Activated T-cell treated with anti-CD3 and anti-CD28 coated beads for 48 hours (primary cell): ENCODE results near the gene FOXP4.

Experiments used
- DNase-seq: peaks from one replicate; pipeline ENCODE4 v3.0.0-alpha.2; 2020; ENCODE audit warnings: low read depth

The FOXP4 gene

DNA sequence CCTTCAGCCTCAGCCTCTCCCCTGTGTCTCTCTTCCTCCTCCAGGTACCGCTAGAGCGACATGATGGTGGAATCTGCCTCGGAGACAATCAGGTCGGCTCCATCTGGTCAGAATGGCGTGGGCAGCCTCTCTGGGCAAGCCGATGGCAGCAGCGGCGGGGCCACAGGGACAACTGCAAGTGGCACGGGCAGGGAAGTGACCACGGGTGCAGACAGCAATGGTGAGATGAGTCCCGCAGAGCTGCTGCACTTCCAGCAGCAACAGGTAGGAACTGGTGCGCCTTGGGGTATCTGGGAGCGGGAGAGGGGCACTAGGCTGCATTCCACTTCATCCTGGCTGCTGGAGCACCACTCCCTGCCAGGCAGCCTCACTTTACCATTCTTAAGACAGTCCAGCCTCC lies 19.5 kb downstream of the FOXP4 start:
- DNase-seq = no peak

DNA sequence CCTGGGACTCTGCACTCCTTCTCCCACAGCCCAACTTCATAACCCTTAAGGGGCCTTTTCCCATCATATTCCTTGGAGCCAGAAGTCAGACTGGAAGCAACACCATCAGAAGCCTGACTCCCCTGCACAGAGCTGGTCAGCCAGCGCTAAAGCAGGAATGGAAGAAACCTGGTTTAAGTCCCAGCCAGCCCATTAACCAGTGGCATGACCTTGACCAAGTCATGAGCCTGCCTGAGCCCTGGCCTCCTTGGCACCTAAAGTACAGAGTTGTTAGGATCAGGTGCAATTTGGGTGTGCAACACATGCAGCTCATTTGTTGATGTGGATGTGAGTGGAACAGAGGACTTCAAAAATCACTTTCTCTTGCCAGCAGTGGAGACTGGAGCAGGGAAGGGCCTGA lies 20.8 kb downstream of the FOXP4 start:
- no peak for DNase-seq

DNA sequence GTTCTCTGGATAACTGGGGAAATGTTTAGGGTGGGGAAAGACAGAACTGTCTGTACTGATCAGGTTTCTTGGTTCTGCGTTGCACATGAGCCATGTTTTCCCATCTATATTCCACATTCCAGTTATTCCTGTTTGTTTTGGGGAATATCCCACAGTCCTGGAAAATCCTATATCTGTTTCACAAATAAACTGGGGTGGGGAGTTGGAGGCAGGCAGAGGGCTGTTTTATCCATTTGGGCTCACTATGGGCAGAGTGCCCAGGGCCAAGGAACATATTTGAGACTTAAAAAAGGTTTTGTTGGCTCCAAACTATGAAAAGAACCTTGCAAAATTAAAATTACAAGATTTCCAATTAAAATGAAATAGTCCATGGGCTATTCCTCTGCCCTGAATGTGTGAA lies 21.5 kb downstream of the FOXP4 start:
- DNase-seq = no peak

DNA sequence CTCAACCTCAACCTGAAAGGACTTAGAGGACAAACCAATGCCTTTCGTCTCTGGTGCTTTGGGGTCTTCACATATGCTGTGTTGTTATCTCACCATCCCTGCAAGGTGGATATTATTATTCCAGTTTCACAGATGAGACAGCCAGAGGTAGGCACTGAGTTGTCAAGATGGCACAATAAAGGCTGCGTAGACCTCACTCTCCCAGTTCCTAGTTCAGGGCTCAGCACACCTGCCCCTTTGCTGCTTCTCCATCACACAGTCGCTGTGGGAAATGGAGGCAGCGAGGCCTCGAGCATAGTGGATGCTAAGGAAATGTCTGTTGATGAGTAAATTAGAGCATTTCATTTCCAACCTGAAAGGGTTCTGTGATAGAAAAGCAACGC lies 22.0 kb downstream of the FOXP4 start:
- DNase-seq = no peak

DNA sequence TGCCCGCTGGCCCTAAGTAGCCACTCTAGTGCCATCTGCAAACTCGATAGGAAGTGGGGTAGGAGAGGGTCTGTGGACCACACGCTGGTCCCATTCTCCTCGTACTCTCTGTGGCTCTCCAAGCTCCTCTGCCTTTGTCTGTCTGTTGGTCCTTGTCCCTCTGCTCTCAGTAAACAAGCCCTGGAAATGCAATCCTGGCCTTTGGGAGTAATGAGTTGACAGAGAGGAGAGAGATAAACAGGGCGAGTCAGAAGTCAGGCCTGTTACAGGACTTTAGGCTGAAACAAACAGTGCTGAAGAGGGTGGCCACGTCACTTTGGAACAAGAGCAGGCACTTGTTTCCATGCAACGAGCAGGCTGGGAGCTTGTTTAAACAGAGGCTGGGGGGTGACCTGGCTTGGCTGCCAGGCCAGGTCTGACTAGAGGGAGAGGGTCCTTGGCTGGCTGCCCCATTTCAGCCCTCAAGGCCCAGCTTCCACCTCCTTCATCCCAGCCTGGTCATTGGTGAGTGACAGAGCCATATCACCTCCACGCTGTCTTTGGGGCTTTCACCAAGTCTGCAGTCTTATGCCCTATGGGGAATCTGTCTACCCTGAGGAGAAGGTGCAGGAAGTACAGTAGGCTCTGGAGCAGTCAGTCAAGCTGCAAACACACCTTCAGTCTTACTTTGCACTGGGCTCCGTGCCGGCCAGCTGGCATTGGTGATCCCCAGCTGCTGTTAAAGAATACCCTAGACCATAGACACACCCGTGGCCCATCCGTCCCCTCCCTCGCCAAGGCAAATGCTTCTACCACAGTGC lies 22.6 kb downstream of the FOXP4 start:
- no peak for DNase-seq

DNA sequence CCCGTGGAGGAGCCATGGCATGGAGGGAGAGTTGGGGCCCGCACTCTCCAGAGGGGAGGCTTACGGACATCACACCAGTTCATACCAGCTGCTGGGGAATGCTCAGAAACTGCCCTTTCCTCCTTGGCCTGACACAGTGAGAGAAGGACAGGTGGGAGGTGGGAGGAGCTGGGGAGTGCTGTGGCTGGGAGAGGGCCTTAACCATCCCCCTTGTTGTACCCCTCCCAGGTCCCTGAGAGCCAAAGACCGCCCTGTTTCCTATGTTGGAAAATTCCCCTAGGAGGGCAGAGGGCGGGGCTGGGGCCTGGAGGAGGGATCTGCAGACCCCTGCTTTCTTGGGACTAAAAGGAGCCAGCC lies 24.1 kb downstream of the FOXP4 start:
- DNase-seq = no peak

DNA sequence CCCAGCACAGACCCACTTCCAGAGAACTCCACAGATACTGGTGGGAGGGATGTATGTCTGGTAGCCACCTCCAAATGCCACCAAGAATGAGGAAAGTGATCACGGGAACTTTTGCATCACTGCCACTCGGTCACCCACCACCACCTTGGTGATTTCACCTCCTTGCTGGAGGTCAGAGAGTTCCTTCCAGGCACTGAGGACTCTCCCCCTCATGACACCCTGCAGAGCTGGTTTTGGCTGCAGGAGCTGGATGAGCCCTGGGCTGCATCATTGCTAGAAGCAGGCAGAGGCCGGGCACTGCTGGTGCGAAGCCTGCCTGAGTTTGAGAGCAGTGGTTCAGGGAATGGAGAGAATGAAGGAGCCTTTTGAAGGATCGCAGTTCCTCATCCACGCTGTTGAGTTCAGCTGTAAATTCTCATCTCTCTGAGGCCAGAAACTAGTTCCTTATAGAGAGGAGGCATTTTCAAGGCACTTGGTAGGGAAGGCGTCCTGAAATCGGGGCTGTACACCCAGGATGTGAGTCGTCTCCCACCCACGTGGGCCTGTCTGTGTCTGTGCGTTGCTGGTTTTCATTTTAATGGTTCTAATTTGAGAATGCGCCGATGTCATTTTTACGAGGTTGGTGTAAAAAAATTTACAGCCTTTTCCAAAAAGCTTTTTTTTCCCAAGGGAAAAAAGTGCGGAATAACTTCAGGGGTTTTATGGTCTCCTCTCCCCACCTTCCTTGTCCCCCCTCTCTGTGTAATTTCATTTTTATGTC lies 25.0 kb downstream of the FOXP4 start:
- DNase-seq = no peak

DNA sequence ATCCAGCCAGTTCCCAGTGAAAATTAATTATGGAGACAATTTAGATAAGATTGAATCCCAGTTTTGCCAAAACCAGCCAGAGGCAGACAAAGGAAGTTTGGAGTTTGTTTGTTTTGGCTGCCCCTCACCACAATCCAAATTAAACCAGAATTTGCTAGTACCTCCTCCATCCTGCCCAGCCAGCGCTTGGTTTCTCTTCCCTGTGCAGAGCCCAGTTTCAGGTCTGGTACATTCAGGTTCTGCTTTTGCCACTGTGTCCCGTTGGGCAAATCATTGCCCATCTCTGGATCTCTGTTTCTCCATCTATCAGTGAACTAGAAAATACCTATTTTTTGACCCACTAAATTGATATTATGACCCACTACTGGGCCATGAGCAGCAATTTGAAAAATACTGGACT lies 26.4 kb downstream of the FOXP4 start:
- no peak for DNase-seq

DNA sequence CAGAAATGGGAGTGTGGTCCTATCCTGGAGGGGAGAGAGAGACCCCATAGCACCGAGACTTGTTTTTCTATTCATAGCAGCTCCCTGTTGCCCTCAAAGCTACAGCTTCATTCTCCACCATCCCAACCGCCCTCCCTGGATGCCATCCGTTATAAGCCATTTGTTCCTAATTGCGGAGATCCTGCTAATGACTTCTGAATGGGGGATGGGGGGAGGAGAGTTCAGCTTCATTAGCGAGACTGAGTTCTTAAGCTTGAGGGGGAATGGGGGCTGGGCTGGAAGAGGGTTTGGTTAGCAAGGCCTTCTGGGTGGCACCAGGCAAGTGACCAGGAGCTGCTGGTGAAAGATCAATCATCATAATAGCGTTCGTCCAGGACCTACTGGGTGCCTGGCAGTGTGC lies 27.1 kb downstream of the FOXP4 start:
- DNase-seq = no peak

DNA sequence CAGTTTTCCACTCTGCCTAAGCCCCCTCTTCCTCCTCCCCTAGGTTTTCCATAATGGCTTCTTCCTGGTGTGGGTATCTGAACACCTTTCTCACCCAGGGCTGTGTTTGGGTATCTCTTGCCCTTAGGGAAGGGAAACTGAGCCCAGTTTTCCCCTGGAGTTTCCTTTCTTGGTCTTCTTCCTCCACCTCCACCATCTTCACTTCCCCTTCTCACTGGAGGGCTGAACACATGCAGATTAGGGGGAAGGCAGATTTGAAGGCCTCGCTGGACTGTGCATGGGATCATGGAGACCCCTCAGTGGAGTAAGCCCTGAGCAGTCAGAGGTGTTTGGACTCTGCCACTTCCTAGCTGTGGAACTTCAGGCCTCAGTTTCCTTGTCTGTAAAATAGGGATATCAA lies 27.8 kb downstream of the FOXP4 start:
- DNase-seq = no peak

DNA sequence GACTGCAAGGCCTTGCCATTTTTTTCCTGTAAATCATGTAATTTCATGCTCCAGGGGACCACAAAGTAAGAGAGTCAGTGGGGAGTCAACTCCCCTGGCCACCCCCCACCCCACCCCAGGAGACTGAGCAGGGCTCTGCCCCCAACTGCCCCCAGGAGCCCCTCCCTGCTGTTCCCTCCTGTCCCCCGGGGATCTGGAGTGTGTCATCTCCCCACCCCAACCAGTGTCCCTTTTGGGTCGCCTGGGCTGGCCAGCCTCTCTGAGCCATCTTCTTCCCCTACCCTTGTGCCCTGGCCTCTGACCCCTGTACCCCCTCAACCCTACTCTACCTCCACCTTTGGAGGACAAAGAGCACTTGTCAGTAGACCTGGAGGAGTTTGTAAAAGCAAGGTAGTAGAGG lies 29.4 kb downstream of the FOXP4 start:
- DNase-seq = no peak

DNA sequence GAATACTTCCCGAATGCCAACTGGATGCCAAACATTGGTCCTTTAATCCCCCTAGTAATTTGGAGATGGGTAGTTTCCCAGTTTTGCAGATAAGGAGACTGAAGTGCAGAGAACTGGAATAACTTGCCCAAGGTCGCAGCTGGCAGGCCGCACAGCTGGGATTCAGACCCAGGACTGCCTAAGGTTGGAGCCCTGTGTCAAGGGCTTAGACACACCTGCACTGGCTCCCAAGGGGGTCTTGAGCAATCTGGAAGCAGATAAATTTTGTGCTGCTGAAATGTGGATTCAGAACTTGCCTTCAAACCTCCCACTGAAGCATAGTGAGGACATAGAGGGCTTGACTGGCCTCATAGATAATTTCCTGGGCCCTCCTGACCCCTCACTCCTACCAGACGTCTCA lies 30.5 kb downstream of the FOXP4 start:
- DNase-seq = no peak

DNA sequence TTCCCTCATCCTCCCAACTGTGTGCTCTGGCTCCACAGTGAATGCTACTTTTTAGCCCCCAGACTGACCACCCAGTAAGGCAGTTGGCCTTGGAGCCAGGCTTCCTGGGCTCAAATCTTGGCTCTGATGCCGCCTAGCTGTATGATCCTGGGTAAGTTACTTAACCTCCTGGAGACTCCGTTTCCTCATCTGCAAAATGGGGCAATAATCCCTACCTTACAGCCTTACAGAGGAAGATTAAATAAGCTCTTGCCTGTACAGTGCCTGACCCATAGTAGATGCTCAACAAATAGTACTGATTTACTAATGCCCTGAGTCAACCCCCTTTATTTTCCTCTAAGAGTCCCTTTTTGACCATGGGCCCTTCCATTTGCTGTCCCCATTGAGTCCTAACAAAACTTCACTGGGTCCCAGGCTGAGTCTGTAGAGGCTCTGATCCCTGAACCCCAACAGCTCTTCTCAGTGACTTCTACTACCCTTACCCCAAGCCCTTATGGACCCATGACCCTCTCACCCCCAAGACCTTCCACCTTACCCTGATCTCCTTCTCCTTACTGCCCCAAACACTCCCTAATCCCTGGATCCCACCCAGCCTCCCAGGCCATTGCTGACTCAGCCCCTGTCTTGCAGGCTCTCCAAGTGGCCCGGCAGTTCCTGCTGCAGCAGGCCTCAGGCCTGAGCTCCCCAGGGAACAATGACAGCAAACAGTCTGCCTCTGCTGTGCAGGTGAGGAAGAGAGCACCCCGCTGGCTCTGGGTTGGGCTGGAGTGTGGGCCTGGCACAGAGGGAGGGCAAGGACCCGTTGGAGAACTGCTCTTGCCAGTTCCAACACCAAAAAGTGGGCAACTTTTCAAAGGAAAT lies 31.4 kb downstream of the FOXP4 start:
- no peak for DNase-seq

DNA sequence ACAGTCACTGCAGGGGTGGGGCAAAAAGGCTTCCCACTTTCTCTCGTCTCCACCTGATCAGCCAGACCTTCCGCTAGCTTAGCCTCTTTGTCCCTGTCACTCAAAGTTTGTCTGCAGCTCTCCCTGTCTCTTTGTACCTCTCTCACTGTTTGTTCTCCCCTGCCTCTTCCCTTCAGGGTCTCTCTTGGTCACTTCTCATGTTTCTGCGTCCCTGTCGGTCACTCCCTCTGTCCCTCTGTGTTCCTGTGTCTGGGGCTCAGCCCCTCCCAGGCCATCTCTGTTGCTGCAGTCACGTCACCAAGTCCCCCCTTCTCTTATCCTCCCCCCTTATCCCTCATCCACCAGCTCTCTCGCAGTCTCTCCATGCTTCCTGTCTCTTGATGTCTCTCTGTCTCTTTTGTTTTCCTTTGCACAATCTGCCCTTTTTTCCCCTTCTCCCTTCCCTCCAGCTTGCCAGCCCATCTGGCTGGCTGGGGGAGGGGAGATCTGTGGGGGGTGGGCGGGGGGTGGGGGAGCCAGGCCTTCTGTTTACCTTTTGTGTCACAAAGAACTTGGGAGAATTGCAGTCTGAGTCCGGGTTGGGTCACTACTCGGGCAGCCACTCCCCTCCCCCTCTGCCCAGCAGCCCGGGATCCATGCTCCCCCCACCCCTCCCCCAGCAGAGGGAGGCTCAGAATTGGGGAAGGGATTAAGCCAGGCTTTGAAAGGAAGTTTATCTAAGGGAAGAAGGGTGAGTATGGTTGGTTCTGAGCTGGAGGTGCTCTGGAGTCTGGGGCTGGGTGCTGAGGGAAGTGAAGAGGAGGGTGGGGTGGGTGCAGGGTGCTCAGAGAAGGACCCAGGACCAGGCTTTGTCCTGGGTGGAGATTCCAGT lies 32.3 kb downstream of the FOXP4 start:
- no peak for DNase-seq

DNA sequence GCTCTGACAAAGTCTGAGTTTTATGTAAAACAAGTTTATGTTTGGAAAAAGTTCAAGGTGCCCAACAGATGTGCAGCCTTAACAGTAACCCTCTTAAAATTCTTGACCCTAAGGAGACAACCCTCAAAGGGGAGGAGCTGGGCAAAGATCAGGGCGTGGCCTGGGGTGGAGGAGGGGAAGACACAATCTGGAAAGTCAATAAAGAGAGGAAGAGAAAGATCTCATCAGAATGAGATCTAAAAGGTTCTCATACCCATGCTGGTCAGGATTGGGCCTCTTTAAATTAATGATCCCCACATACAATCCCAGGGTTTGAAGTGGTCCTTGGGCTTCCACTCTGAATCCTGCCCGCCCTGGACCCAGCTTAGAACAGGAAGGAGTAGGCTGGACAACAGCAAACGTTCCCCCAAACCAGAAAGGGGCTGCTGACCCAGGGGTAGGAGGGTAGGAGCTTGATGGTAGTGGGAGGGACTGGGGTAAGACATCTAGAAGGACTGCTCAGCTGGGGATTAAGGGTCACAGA lies 33.0 kb downstream of the FOXP4 start:
- no peak for DNase-seq

DNA sequence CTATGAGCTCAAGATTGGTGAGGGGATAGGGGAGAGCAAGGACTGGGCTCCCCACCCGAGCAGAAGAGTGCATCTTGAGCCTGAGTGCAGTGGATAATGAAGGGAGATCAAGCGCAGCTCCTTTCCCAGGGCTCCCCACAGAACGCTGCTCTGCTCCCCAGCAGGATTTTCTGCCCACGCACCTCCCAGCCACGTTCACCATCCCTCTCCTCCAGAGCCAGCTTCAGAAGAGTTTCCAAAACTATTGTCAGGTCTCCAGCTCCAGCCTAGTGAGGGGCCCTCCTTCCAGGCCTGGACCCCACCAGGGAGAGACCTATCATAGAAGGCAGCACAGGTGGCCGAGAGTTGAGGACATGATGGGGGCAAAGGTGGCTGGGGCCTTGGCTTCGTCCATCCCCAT lies 34.5 kb downstream of the FOXP4 start:
- no peak for DNase-seq

DNA sequence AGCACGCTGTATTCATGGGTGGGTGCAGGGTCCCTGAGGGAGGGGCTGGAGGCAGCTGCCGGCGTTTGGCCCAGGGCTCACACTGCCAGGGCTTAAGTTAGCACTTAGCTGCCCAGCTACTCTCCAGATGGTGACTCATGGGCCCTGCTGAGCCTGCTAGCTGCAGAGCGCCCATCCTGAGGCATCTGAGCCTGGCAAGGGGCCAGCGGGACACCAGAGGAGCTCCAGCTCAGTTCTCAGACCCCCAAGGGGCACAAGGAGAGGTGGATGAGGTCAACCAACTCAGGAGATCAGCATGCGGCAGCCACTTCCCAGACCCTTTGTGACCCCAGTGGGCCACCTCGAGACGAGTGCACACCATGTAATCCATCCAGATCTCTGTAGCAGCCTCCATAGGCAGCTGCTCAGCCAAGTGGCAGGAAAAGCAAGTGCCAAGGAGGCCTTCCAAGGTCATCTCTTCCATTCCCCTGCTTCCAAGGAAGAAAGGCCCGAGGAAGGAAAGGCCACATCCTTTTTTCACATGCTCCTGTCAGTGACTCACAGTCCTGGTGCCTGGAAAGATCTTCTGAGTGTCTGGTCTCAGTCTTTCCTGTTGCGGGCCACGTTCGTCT lies 35.3 kb downstream of the FOXP4 start:
- no peak for DNase-seq

DNA sequence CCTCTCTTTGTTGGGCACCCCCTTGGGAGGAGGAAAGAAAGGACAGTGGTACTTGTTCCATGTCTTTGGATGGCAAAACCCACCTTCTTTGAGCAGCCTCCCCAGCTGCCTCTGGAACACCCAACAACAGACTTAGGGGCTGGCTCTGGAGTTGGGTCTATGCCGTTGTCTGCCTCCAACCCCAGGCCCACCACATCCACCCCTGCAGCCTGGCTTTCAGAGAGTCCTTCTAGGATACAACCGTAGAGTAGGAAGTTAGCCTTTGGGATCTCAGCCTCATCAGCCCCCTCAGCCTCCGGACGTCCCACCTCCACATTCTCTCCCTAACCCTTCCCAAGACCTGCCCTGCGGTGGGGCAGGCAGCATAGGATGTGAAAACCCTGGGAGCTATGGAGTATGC lies 36.4 kb downstream of the FOXP4 start:
- DNase-seq = no peak

DNA sequence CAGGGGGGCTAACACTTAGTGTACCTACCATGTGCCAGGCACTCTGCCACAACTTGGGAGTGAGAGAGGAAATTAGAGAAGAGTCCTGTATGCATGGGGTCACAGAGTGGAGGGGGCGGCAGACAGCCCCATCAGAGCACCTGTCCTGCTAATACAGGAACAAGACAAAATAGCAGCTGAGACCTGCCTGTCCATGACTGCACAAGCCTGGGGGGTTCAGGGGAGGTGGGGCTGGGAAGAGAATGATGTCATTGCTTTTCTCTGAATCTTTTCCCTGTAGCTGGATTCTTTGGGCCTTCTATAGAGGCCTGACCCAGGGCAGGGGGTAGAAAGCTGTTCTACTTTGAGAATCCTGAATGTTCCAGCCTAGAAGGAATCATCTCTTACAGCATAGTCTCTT lies 37.4 kb downstream of the FOXP4 start:
- DNase-seq = no peak

DNA sequence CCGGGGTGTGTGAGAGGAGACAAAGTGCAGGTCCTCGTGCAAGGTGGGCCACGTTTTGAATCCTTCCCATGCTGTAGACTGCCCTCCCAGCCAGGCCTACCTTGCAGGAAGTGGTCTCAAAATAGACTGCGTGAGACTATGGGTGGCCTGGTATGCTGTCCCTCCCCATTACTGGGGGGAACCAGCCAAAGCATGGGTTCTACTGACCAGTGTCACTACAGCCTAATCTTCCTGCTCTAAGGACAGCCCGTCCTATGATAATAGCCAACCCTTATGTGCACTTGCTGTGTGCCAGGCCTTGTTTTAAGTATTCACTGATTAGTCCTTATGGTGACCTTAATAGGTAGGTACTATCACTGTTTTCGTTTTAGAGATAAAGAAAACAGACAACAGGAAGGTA lies 38.0 kb downstream of the FOXP4 start:
- no peak for DNase-seq

DNA sequence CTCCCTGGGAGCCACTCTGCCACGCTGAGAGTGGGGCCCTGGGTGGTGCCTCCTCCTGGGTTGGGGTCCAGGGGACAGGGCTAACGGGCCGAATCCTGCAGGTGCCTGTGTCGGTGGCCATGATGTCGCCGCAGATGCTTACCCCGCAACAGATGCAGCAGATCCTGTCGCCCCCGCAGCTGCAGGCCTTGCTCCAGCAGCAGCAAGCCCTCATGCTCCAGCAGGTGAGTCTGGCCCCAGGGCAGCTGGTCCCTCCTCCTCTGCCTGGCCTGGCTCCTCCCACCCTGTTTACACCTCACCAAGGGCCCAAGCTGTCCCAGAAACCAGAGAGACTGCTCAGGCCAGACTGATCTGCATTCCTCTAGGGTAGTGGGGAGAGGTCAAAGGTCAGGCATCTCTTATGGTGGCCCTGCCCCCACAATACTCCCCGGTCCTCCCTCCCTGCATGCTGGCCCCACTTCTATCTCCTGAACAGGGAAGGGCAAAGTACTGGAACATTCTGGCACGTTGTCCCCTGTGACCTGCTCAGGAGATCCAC lies 38.6 kb downstream of the FOXP4 start:
- DNase-seq = no peak
